Stimulated activated CD4-positive, alpha-beta T cell treated with anti-CD3 and anti-CD28 coated beads, Interleukin-1b, Interleukin-23, amount 100 ng/mL, for 48 hours (primary cell): ENCODE data around the gene CDKN1A.
"Not testable (repeated sequence)": the region's sequence is repeated elsewhere in the genome, so short reads cannot be mapped to it uniquely, and the experiment has no call there.

ENCODE experiments used
- DNase-seq: peaks from one replicate; pipeline ENCODE4 v3.0.0-alpha.2; 2020

Gene CDKN1A

DNA sequence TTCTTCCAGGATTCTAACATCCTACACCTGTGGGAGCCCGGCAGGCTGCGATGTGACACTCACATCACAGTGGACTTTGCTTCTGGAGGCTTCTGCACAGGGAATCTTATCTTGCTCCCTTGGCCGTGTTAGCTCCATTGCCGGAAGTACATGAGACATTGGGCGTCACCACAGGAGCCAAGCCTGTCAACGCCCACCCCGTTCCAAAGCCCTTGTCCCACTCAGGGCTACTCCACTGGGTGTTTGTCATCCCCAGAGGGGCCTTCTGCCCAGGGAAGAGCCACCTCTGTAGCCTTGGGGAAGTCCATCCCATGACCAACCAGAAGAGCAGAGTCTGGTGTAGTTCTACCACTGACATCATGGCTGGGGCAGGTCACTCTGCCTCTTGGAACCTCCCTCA, 20.8 kb downstream of the CDKN1A start:
- no peak for DNase-seq

DNA sequence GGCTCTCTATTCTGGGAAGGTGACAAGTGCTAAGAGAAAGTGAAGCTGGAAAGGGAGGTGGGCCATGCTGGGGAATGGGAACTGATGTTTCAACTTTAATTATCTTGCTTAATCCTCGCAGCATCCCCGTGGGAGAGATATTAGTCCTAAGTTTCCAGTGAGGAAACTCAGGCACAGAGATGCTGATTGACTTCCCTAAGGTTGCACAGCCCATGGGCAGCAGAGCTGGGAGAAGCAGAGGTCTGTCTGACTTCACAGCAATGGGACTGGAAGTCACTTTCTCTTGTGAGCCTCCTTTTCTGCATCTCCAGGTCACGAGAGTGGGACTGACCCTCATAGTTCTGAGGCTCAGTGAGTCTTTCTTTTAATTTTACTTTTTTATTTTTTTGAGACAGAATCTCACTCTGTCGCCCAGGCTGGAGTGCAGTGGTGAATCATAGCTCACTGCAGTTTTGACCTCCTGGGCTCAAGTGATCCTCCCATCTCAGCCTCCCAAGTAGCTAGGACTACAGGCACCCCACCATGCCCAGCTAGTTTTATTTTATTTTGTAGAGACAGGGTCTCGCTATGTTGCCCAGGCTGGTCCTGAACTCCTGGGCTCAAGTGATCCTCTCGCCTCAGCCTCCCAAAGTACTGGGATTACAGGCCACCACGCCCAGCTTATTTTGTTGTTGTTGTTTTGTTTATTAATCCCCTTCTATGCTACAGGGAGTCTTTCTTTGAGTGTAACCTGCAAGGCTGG, 21.7 kb downstream of the CDKN1A start:
- DNase-seq: no peak

GRCh38 chr6:36700831-36701230, 22.3 kb downstream of the CDKN1A start:
- DNase-seq: no peak

- no peak for DNase-seq
Measured at GRCh38 chr6:36701401-36701991, 23.0 kb downstream of the CDKN1A start.

- DNase-seq: no peak
Measured at GRCh38 chr6:36702656-36703055, 24.1 kb downstream of the CDKN1A start.

DNA sequence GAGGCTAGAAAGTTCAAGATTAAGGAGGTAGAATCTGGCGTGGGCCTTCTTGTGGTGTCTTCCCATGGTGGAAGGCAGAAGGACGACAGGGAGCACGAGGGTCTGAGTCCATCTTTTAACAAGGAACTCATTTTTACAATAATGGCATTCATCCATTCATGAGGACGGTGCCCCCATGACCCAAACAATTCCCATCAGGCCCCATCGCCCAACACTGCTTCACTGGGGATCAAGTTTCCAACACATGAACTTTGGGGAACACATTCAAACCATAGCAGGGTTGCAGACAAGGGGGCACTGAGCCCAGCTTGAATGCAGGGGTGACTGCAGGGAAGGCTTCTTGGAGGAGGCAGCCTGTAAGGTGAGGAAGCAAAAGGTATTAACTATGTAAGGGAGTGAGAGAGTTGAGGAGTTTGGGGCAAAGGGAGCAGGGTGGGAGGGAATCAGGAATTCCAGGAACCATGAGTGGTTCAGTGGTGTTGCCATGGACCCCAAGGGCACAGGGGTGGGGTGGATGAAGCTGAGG, 24.6 kb downstream of the CDKN1A start:
- no peak for DNase-seq

DNA sequence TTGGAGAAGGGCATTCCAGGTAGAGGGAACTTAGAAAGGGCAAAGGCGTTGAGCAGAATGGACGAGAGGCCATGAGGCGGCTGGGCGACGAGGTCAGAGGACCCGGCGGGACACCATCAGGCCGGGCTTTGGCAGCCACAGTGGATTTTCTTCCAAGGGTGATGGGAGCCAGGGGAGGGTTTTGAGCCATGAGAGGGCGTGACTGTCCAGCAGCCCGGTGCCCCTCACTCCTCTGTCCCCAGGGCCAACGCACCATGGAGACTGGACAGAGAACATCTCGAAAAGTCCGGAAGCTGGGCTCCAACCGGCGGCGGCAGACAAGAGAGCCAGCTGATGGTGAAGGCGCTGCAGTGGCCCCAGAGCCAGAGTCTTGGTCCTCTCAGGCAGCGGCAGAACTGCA, 25.5 kb downstream of the CDKN1A start:
- DNase-seq: no peak

DNA sequence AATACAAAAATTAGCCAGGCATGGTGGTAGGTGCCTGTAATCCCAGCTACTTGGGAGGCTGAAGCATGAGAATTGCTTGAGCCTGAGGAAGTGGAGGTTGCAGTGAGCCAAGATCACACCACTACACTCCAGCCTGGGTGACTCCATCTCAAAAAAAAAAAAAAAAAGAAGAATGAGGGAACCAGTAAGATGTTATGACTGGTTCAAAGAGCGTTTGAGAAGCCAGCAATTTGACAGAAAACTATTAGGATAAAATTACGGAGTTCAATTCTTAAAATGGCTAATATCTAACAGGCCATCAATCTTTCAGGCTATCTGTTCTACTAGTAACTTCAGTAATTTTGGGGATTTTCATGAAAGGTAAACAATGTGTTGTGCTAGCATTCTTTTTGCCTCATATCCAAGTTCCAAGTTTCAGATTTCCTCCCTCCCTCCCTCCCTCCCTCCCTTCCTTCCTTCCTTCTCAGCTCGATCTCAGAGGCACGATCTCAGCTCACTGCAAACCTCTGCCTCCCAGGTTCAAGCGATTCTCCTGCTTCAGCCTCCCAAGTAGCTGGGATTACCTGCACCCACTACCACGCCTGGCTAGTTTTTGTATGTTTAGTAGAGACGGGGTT, 26.6 kb downstream of the CDKN1A start:
- DNase-seq: not testable (repeated sequence)

DNA sequence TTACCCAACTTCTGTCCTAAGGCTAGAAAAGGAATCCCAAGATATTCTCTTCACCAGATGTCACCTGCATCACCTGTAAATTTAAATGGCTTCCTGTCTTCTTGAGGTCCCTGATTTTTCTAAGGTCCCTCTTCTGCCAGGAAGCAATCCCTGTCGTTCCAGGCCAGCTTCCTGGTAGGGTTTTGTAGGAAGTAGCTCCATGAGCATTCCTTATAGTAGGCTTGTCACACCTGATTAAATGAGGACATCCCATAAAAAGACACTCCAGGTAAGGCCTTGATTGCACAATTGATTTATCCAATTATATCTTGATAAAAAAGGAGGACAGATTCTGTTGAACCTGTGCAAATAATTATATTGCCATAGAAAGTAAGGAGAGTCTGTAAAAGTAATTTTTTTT, 27.8 kb downstream of the CDKN1A start:
- no peak for DNase-seq

GRCh38 chr6:36712816-36713215, 34.3 kb downstream of the CDKN1A start:
- no peak for DNase-seq

GRCh38 chr6:36713846-36714245, 35.3 kb downstream of the CDKN1A start:
- DNase-seq: no peak

GRCh38 chr6:36714511-36714910, 36.0 kb downstream of the CDKN1A start:
- no peak for DNase-seq

GRCh38 chr6:36715469-36715868, 37.0 kb downstream of the CDKN1A start:
- no peak for DNase-seq

- DNase-seq: no peak
Measured at GRCh38 chr6:36716476-36717093, 38.1 kb downstream of the CDKN1A start.

DNA sequence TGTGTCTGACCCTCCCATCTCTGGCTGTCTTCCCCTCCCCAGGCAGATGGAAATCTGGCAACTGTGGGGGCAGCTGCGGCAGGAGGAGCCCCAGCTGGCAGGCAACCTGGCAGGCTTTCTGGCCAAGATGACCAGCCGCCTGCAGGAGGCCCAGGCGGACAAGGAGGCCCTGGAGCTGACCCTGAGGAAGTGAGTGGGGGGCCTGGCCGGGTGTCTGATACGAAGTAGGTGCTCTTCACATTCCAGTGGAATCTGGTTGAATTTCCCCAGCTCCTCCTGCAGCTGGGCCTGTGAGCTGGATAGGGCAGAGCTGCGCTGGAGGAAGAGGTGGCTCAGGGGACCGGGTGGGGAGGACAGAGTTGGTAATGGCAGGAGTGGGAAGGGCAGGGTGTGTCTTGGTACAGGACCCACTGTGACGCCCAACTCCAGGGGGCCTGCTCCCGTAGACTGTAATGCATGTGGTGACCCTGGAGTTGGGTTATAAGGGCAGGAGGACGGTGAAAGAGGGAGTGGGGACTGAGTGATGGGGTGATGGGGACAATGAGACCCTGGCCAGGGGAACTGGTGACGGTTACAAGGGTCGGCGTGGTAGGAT, 38.8 kb downstream of the CDKN1A start:
- no peak for DNase-seq

DNA sequence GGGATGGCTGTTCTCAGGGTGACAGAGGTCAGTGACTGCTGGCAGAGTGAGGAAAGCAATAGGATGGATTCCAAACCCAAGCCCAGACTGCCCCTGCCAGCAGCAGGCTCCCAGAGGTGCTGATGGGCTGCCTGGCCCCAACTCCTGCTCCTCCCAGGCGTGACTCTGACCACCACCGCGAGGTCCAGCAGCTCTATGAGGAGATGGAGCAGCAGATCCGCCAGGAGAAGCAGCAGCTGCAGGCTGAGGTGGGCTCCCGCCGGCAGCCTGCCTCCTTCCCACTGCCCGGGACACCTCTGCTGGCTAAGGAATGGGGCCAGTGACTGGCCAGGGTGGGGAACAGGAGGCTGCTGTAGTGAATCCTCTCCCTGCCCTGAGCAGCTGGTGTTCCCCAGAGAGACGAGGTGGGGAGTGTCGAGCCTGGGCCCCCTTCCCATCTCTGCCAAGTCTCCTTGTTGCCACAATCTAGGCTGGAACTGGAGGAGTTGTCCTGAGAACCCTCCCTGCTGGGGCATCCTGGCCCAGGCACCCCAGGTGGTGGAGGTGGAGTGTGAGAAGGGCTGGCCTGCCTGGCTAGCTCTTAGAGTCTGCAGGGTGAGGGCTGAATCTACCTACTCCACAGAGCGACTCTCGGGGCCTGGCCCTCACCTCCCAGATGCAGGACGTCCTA, 39.5 kb downstream of the CDKN1A start:
- no peak for DNase-seq

GRCh38 chr6:36718560-36718959, 40.0 kb downstream of the CDKN1A start:
- DNase-seq: no peak

DNA sequence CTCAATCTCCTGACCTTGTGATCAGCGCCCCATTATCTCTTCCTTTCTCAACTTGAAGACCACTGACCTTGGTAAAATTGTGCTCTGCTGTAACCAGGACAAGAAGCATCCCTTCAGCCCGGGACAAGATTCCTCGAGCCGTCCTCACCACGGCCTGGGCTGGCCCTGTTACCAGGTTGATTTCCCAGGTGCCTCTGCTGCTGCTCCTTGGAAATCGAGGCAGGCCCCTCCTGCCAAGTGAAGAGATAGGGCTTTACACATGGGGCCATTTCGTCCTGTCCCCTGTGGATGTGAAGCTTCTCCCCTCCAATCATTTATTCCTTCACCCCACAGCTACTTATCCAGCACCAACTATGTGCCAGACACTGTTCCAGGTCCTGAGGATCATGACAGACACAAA, 40.6 kb downstream of the CDKN1A start:
- no peak for DNase-seq

- no peak for DNase-seq
Measured at GRCh38 chr6:36720251-36721141, 42.0 kb downstream of the CDKN1A start.

DNA sequence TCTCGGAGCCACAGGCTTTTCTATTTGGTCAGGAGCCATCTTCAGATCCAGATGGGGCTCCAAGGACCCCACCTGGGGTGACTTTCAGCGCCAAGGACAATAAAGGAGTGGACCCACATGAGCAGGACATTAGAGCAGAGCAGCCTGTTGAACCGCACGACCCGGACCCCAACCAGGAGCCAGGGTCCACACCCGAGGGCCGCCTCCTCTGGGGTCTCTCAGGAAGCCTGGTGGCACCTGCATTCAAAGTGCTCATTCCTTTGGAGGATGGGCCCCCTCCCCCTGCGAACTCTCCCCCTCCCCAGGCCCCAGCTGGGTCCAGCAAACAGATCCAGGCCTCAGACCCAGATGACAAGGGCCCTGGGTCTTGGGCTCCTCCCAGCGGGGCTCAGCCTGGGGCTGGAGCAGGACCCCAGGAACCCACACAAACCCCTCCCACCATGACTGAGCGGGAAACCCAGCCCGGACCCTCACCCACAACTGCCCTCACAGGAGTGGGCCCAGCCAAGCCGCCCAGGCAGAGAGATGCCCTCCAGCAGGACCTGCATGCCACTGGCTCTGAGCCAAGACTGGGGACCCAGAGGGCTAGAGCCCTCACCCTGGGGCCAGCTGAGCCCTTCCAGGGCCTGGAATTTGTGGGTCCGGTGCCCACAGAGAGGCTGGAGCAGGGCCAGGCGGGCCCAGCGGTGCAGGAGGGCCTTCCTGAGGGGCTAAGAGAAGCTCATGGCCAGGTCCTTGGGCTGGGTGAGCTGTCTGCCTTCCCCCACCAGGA, 43.0 kb downstream of the CDKN1A start:
- no peak for DNase-seq

DNA sequence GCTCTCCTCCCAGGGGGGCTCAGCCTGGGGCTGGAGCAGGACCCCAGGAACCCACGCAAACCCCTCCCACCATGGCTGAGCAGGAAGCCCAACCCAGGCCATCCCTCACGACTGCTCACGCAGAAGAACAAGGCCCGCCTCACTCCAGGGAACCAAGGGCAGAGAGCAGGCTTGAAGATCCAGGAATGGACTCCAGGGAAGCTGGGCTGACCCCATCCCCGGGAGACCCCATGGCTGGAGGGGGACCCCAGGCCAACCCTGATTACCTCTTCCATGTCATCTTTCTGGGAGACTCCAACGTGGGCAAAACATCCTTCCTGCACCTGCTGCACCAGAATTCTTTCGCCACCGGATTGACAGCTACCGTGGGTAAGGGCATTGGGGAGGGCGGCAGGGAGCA, 43.9 kb downstream of the CDKN1A start:
- no peak for DNase-seq
